Adrenal gland (tissue), 12 donors: ENCODE results near the gene ARHGEF4. TPM values are rescaled to one million over a fixed set of nuclear protein-coding genes. Genes with fewer than 3 reads are reported as not detected.
"Not testable (repeated sequence)": the region's sequence is repeated elsewhere in the genome, so short reads cannot be mapped to it uniquely, and the experiment has no call there.

ENCODE experiments used
- DNase-seq, 7 donors: peaks; one replicate each; pipeline ENCODE4 v3.0.0-alpha.2; 2019 to 2020
- H3K27ac ChIP-seq, 5 donors: fragments of 200-600 bp; sonication (generic) in 4 of 5; 1 replicate in 3 of 5; 2 replicates in 2 of 5; pipeline versions ENCODE4 v1.5.1 to v1.8.0; 2016 to 2020; ENCODE audit warnings: mild to moderate bottlenecking in 1 of 5
- H3K27me3 ChIP-seq: fragments of 200-600 bp; 2 replicates; pipeline ENCODE4 v1.8.0; 2021
- H3K36me3 ChIP-seq, 2 donors: fragments of 200-600 bp; replicated peaks in 1 of 2; 1 replicate in 1 of 2; 2 replicates in 1 of 2; pipeline versions ENCODE4 v1.5.1 to v1.8.0; 2018 to 2022
- H3K4me1 ChIP-seq, 2 donors: fragments of 200-600 bp; replicated peaks in 1 of 2; 1 replicate in 1 of 2; 2 replicates in 1 of 2; pipeline versions ENCODE4 v1.5.1 to v1.8.0; 2018 to 2021
- H3K4me3 ChIP-seq, 4 donors: fragments of 200-600 bp; sonication (generic) in 3 of 4; one replicate each; pipeline ENCODE4 v1.5.1; 2016 to 2018
- H3K9me3 ChIP-seq, 3 donors: fragments of 200-600 bp; sonication (generic) in 1 of 3; replicated peaks in 1 of 3; 1 replicate in 2 of 3; 2 replicates in 1 of 3; pipeline versions ENCODE4 v1.5.1 to v1.8.0; 2016 to 2021
- CTCF ChIP-seq, 6 experiments: fragments of 450-650 bp in 4 of 6; fragments of 200-600 bp in 2 of 6; sonication (generic) in 1 of 6; IDR thresholded peaks; 1 replicate in 5 of 6; 2 replicates in 1 of 6; pipeline versions ENCODE4 v1.5.1 to v1.8.0; 2016 to 2021; ENCODE audit warnings: antibody characterized with exemption in 6 of 6, mild to moderate bottlenecking in 2 of 6, moderate library complexity in 1 of 6
- POLR2A ChIP-seq, 2 donors: fragments of 450-650 bp; IDR thresholded peaks; one replicate each; pipeline ENCODE4 v1.6.1; 2017; ENCODE audit warnings: antibody characterized with exemption in 2 of 2, mild to moderate bottlenecking in 2 of 2, moderate library complexity in 1 of 2
- WGBS, 4 donors: extraction: QIAGEN DNeasy Blood & Tissue Kit in 2 of 4; methylation state at CpG; one replicate each; pipeline versions ENCODE4 v1.1.5 to v1.1.7; 2013 to 2017; 5-methylcytosine and 5-hydroxymethylcytosine counted together
- intact Hi-C, 2 donors: fragments of 100-400 bp; cut with DNase I; formaldehyde crosslinking; loops; one replicate each; pipeline versions ENCODE4 v1.14.1 to v1.15.0; 2022 to 2023
- polyA plus RNA-seq, 3 donors: library from polyadenylated mRNA; stranded (reverse); fragments of 200-250 nt in 2 of 3; fragments of 350-450 nt in 1 of 3; fragmentation: Illumina TruSeq in 1 of 3; extraction: RNeasy Lipid Tissue Mini Kit (QIAGEN cat#74804) in 1 of 3; gene quantifications; one replicate each; pipeline ENCODE4 v1.2.3, GENCODE V29; 2013 to 2014
- total RNA-seq, 9 donors: library from RNA; depleted of rRNA in 4 of 9; stranded (reverse); fragments of >200 nt in 4 of 9; fragments of 120-200 nt in 1 of 9; fragmentation: NEBNext Ultra II Directional in 1 of 9; extraction: Animal tissue kit (Norgen Biotek cat#: 25700) in 1 of 9; gene quantifications; one replicate each; pipeline versions ENCODE4 v1.1.0 to v1.2.4, GENCODE V29; 2013 to 2023
- donor health status: healthy with polysubstance abuse.
- donor health status: Bipolar disorder and iron deficiency.
- donor health status: DM: yes; HTN: yes; CAD: no.
- donor health status: DM: no; HTN: no; CAD: no.
- donor health status: DM: no; HTN: no; CAD: no.
- donor health status: DM: yes; HTN: yes; CAD: no.

Gene ARHGEF4
- total and polyA plus RNA-seq, 12 donors = 0.97 to 40.4 (median 5.1) TPM

GRCh38 chr2:131076707-131077106, 240.0 kb downstream of the ARHGEF4 start:
- TF ChIP-seq POLR2A (IDR thresholded peaks at IDR 0.05) = no peak
- no peak for TF ChIP-seq CTCF (IDR thresholded peaks at IDR 0.05)
- Histone ChIP-seq H3K4me1 (peaks cover 11 to 32% of the 10 kb centered on the region in 2 donors), H3K9me3 (no peaks in the 10 kb centered on the region), H3K27me3 (no peaks in the 10 kb centered on the region), H3K27ac (no peak overlapping the region), H3K4me3 (no peak overlapping the region), H3K36me3 (peaks cover 0 to 67% of the 10 kb centered on the region in 2 donors)
- intact Hi-C loops = no loop called here
- peak in 1 of 7 donors; percentile 42 for DNase-seq
- 66 to 82% (median 76%) methylated on average over 5 of the region's 5 CpGs for WGBS, 4 donors

GRCh38 chr2:131077182-131077846, 240.6 kb downstream of the ARHGEF4 start:
- Histone ChIP-seq H3K4me3 (no peak overlapping the region), H3K27me3 (no peaks in the 10 kb centered on the region), H3K9me3 (no peaks in the 10 kb centered on the region), H3K36me3 (peaks cover 0 to 69% of the 10 kb centered on the region in 2 donors), H3K4me1 (peaks cover 11 to 32% of the 10 kb centered on the region in 2 donors), H3K27ac (peak overlapping the region in 1 of 5 donors; percentile 13)
- 76 to 83% (median 78%) methylated on average over 11 of the region's 11 CpGs for WGBS, 4 donors
- intact Hi-C loops = no loop called here
- TF ChIP-seq POLR2A (IDR thresholded peaks at IDR 0.05) = no peak
- no peak for TF ChIP-seq CTCF (IDR thresholded peaks at IDR 0.05)
- peak in 3 of 7 donors; percentile 40 to 54 (median 43) for DNase-seq

GRCh38 chr2:131077966-131078365, 241.3 kb downstream of the ARHGEF4 start:
- intact Hi-C loops = no loop called here
- TF ChIP-seq CTCF (IDR thresholded peaks at IDR 0.05) = no peak
- TF ChIP-seq POLR2A (IDR thresholded peaks at IDR 0.05) = no peak
- Histone ChIP-seq H3K27ac (no peak overlapping the region), H3K4me3 (no peak overlapping the region), H3K27me3 (no peaks in the 10 kb centered on the region), H3K4me1 (peaks cover 11 to 32% of the 10 kb centered on the region in 2 donors), H3K36me3 (peaks cover 0 to 66% of the 10 kb centered on the region in 2 donors), H3K9me3 (no peaks in the 10 kb centered on the region)
- DNase-seq = no peak
- WGBS, 4 donors = 86 to 97% (median 91%) methylated on average over 3 of the region's 3 CpGs

GRCh38 chr2:131079931-131080330, 243.2 kb downstream of the ARHGEF4 start:
- Histone ChIP-seq H3K36me3 (peaks cover 0 to 50% of the 10 kb centered on the region in 2 donors), H3K4me1 (peaks cover 5 to 30% of the 10 kb centered on the region in 2 donors)
- DNase-seq, H3K9me3 ChIP-seq, intact Hi-C loops, H3K27me3 ChIP-seq, H3K4me3 ChIP-seq, H3K27ac ChIP-seq: not testable (repeated sequence)
- WGBS, 4 donors = 91 to 98% (median 94%) methylated on average over 6 of the region's 6 CpGs

- Histone ChIP-seq H3K27me3 (no peaks in the 10 kb centered on the region), H3K4me3 (no peak overlapping the region), H3K27ac (no peak overlapping the region), H3K4me1 (peaks cover 4 to 40% of the 10 kb centered on the region in 2 donors), H3K9me3 (no peaks in the 10 kb centered on the region), H3K36me3 (peaks cover 0 to 41% of the 10 kb centered on the region in 2 donors)
- intact Hi-C loops = no loop called here
- TF ChIP-seq CTCF (IDR thresholded peaks at IDR 0.05) = no peak
- no peak for TF ChIP-seq POLR2A (IDR thresholded peaks at IDR 0.05)
- WGBS, 4 donors = 90 to 98% (median 96%) methylated on average over 4 of the region's 4 CpGs
- DNase-seq = no peak
These were observed 244.5 kb downstream of the ARHGEF4 start for GRCh38 chr2:131081190-131081589.
